NCI-H187 (cell line): ENCODE results near the gene KRT85.
"Not testable (repeated sequence)": the region's sequence is repeated elsewhere in the genome, so short reads cannot be mapped to it uniquely, and the experiment has no call there.

Source experiments
- DNase-seq, 2 experiments: peaks; one replicate each; lab custom pipeline; 2025; lab: John Stamatoyannopoulos, UW

Gene KRT85

GRCh38 chr12:52366738-52367485 is at the start of gene KRT85:
Gene KRT85 (minus strand): TSS chr12:52367481. CDS start chr12:52367405, 76 bp downstream.
- no peak for DNase-seq

GRCh38 chr12:52416795-52417194 is 49.5 kb upstream of the KRT85 start:
- DNase-seq, result no peak

GRCh38 chr12:52415870-52416750 is 48.8 kb upstream of the KRT85 start:
- DNase-seq, result no peak

GRCh38 chr12:52414936-52415335 is 47.7 kb upstream of the KRT85 start:
- DNase-seq, result no peak

- DNase-seq, result no peak
These were observed 46.6 kb upstream of the KRT85 start for GRCh38 chr12:52413782-52414345.

- no peak for DNase-seq
These were observed 45.9 kb upstream of the KRT85 start for GRCh38 chr12:52413202-52413601.

- DNase-seq, result no peak
These were observed 44.5 kb upstream of the KRT85 start for GRCh38 chr12:52411815-52412214.

- not testable (repeated sequence) for DNase-seq
These were observed 43.4 kb upstream of the KRT85 start for GRCh38 chr12:52410589-52411248.

GRCh38 chr12:52407918-52408317 is 40.6 kb upstream of the KRT85 start:
- no peak for DNase-seq

GRCh38 chr12:52405922-52406385 is 38.7 kb upstream of the KRT85 start, which contains the start of gene KRT82:
Gene KRT82 (minus strand): TSS chr12:52406335. CDS start chr12:52406277, 58 bp downstream.
- no peak for DNase-seq

GRCh38 chr12:52404951-52405350 is 37.7 kb upstream of the KRT85 start:
- DNase-seq, result no peak

- DNase-seq, result no peak
These were observed 36.3 kb upstream of the KRT85 start for GRCh38 chr12:52403561-52403960.

GRCh38 chr12:52402873-52403540 is 35.7 kb upstream of the KRT85 start:
- DNase-seq, result no peak

- no peak for DNase-seq
These were observed 35.1 kb upstream of the KRT85 start for GRCh38 chr12:52402377-52402776.

GRCh38 chr12:52401926-52402325 is 34.6 kb upstream of the KRT85 start:
- no peak for DNase-seq

GRCh38 chr12:52401526-52401925 is 34.2 kb upstream of the KRT85 start:
- no peak for DNase-seq

GRCh38 chr12:52400906-52401305 is 33.6 kb upstream of the KRT85 start:
- no peak for DNase-seq

GRCh38 chr12:52399756-52400155 is 32.5 kb upstream of the KRT85 start:
- DNase-seq, result no peak

GRCh38 chr12:52398176-52398575 is 30.9 kb upstream of the KRT85 start:
- DNase-seq, result no peak

GRCh38 chr12:52396656-52397055 is 29.4 kb upstream of the KRT85 start:
- no peak for DNase-seq

- DNase-seq, result no peak
These were observed 28.6 kb upstream of the KRT85 start for GRCh38 chr12:52395761-52396434.
